HS-27A (cell line): ENCODE measurements around the gene PPM1H.
"Not testable (repeated sequence)": the region's sequence is repeated elsewhere in the genome, so short reads cannot be mapped to it uniquely, and the experiment has no call there.

ENCODE experiments used
- DNase-seq: peaks from one replicate; pipeline ENCODE4 v3.0.0-alpha.2; 2012; ENCODE audit warnings: low read depth, missing footprints

PPM1H gene

DNA sequence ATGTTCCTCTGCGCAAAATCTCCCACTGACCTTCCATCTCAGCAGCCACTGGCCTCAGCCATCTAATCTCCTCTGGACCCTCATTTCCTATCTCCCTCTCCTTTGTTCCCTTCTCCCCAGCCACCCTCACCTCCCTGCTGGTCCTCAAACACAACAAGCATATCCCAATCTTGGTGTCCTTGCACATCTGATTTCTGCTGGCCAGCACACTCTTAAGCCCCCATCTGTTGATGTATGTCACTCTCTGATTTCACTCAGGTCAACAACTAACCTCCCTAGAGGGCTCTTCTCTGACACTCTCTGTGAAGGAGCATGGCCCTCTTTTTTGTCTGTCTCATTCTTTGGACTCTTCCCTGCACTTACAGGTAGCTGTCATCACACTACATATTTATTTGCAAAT lies 25.6 kb downstream of the PPM1H start:
- no peak for DNase-seq

DNA sequence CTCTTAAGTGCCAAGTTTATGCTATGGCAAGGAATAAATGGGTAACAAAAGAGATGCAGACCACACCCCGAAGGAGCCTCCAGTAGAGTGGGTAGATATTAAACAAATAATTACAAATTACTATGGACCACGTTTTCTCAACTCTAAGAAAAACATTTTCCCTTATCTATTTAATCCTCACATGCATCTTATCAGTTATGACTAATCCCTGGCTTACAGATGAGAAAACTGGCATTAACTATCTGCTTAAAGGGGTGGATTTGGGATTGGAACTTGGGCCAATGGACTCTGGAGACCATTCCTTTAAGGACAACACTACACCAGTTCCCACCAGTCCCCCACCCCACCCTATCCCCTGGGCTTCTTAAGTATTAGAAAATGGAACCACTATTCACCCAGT lies 26.3 kb downstream of the PPM1H start:
- DNase-seq: no peak

DNA sequence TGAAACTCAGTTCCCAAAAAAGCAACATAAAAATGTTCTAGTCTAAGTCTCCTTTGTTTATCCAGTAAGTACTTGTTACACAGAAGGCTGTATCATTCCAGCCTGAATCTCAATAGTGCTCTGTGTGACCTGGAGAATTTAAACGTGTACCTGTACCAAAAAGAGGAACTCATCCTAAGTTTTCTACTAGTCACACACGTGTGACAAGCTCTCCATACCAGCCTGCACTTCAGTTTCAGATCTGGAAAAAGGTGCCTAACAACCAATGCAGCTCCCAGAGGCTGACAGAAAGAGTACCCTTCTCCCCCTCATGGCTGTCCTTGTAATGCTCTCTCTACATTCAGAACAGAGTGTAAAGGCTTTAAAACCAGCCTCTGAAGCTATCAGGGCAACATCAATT lies 27.4 kb downstream of the PPM1H start:
- DNase-seq: no peak

GRCh38 chr12:62907078-62907477 lies 27.9 kb downstream of the PPM1H start:
- no peak for DNase-seq

DNA sequence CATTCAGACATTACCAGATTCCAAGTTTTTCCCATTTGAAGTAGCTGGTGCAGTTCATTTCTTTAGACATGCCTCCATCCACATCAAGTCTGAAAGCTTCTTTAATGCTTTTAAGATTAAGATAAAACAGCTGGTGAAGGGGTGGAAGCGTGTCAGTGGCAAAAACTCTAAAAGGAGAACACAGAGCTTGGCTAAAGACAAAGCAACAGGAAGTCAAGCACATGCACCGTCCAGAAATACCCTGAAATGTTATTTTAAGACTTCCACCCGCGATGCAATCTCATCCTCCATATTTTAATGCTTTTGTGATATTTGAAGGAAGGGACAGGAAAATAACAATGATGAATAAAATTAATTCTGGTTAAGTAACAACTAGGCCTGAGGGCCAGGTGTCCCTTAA lies 31.8 kb downstream of the PPM1H start:
- no peak for DNase-seq

DNA sequence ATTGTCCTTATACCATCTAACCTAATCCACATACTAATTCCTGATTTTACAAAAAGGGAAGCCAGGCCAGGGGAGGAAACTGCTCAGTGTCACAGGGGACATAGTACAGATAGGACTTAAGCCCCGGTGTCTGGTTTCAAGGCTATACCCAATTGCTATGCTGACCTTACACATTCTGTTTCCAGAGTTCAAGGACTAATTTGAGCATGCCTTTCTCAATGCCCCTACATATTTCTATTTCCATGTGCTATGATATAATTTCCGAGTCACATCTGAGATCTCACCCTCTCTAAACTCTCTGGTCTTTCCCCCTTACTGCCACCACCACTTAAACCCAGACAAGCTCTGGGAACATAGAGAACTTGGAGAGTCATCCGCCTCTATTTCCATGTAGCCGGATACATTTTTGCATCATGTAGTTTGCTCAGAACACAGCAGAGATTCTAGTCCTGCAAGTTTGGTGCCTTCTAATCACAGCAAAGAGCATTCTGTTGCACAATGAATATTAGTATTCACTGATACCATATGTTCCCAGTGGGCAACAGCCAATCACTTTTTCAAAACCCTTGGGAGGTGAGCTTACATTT lies 34.2 kb downstream of the PPM1H start:
- DNase-seq: no peak

DNA sequence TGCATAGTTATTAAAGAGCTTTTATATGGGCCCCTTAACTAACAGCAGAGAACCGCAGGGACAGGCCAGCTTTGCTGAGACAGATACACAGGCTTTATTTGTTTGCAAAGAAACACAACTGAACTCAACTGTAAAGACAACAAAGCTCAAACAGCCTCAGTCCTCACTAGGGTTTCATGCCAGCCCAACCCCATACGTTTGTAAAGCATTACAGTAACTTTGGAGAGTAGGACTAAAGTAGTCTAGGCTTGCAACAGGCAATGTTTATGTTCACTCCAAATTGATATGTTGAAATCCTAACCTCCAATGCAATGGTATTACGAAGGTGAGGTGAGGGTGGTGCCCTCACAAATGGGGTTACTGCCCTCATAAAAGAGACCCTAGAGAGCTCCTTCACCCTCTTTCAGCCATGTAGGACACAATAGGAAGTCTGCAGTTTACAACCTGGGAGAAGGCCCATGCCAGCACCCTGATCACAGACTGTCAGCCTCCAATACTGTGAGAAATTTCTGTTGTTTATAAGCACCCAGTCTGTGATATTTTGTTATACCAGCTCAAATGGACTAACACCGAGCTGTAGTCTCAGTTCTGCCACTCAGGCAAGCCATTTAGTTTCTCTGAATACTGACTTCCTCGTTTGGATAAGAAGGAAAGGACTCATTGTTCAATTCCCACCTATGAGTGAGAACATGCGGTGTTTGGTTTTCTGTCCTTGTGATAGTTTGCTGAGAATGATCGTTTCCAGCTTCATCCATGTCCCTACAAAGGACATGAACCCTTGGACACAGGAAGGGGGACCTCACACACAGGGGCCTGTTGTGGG lies 35.2 kb downstream of the PPM1H start:
- no peak for DNase-seq

DNA sequence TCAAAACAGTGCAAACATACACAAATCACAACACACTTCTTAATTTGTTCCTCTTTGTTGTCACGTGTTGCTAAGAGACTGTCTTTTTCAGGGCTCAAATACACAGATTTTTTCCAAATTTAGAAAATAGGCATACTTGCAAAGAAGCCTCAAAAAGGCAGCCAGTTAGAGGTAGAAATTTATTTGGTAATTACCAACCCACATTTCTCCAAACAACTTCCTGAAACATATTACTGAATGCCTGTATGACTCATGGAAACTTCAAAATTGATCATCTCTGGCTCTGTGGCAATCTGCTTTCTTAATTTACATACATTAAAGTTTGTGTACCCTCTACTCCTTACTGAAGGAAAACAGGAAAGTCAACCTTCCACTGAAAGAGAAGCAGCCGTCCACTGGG lies 36.4 kb downstream of the PPM1H start:
- no peak for DNase-seq

DNA sequence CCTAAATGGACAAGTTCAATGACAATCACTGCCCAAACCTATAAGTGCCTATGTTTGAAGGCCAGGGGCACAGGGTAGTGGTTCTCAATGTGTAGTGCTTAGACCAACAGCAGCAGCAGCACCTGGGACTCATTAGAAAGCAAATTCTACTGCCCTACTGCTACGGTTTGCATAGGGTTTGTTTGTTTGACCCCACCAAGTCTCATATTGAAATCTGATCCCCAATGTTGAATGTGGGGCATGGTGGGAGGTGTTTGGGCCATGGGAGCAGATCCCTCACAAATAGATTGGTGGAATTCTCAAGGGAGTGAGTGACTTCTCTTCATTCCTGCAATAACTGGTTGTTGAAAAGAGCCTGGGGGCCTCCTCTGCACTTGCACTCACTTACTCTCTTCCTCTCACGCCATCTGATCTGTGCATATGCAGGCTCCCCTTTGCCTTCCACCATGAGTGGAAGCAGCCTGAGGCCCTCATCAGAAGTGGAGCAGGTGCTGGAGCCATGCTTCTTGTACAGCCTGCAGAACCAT lies 39.5 kb downstream of the PPM1H start:
- no peak for DNase-seq

GRCh38 chr12:62893276-62893675 lies 41.7 kb downstream of the PPM1H start:
- DNase-seq: no peak

- DNase-seq: no peak
Measured at GRCh38 chr12:62891805-62892549, 43.0 kb downstream of the PPM1H start.

DNA sequence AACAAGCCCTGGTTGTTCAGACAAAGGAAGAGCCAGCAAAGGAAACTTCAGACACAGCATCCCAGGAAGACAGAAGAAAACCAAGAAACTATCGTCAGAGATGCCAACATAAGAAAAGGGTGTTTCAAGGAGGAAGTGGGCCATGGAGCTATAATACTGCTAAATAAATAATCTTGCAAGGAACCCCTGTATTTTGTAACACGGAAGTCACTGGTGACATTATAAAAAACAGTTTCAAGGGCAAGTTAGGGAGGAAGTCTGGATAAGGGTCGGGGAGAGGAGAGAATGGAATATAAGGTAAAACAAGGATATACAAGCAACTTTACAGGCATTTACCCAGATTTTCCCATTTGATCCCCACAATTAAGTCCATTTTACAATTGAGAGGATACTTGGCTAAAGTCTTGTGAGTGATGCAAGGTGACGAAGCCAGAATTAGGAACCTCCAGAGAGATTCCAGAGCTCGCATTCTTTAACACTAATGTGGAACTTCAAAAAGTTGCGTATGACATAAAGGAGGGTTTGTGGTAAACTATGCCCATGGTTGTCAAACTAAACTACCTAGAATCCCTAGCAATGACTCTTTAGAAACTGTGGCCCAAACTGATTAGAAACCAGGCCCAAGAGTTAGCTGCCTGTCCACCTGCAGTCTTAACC lies 46.4 kb downstream of the PPM1H start:
- no peak for DNase-seq

DNA sequence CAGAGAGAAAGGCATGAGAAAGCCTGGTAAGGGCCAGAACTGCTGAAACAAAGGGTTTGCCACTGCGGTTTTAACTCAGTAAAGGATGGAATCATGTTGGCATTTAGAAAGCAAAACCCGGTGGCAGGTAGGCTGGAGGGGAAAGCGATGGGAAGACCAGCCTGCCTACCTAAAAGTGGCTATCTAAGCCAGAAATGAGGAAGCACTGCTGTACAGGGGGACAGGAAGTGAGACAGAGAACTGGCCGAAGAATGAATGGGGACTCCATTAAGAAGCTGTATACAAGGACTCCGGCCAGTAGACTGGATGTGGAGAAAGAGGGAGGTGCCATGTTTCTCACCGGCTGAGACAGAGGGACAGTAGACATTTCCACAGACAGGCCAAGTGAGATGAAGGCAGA lies 48.2 kb downstream of the PPM1H start:
- DNase-seq: no peak

DNA sequence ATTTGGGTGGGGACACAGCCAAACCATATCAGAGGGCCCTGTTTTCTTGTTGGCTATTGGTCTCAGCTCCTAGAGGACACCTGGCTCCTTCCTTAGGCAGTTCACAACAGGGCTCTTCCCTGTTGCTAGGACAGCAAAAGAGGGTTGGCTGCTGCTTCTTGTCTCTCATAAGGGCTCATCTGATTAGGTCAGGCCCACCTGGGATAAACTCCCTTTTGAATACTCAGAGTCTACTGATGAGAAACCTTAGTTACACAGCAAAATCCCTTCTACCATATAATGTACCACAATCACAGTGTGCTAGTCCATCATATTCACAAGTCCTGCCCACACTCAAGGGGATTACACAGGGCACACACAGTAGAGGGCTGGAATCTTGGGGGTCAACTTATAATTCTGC lies 49.7 kb downstream of the PPM1H start:
- DNase-seq: no peak

DNA sequence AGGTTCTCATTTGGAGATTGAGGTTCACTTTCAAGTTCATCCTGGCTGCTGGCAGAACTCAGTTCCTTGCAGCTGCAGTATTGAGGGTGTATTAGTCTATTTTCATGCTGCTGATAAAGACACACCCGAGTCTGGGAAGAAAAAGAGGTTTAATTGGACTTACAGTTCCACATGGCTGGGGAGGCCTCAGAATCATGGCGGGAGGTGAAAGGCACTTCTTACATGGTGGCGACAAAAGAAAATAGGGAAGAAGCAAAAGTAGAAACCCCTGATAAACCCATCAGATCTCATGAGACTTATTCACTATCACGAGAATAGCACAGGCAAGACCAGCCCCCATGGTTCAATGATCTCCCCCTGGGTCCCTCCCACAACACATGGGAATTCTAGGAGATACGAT lies 50.1 kb downstream of the PPM1H start:
- not testable (repeated sequence) for DNase-seq

DNA sequence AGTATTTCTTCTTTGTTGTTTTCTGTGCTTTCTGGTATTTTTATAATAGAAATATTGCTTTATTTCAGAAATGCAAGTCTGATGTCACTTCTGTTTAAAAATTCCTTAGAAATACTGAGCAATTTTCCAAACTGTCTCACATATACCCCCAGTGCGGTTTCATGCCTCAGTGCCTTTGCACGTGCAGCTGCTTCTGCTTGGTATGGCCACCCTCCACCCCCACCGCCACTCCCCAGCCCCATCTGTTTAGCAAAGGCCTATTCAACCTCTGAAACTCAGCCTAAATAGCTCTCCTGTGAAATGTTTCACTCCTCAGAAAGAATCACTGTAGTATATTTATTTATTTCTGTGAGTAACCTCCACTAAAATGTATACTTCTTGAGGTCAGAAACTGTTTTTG lies 52.3 kb downstream of the PPM1H start:
- no peak for DNase-seq

GRCh38 chr12:62882140-62882539 lies 52.8 kb downstream of the PPM1H start:
- no peak for DNase-seq

- DNase-seq: no peak
Measured at GRCh38 chr12:62879691-62880090, 55.3 kb downstream of the PPM1H start.

GRCh38 chr12:62879228-62879627 lies 55.7 kb downstream of the PPM1H start:
- DNase-seq: not testable (repeated sequence)

DNA sequence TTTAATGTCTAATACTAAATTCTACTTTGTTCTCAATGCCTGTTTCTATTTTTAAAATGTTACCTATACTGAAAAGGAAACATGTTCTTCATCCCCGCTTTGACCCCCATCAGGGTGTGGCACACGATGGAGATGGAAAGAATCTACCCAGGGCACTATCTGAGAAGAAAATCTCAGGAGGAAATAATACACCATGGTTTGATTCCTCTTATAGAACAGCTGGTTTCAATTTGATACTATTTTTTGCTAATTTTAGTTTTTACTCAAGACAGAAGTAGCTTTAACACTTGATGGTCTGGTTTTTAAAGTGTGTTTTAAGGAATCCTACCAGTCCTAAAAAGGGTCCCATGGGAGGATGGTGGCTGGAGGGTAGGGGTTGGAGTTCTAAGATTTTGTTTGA lies 56.7 kb downstream of the PPM1H start:
- no peak for DNase-seq

- DNase-seq: no peak
Measured at GRCh38 chr12:62876938-62877548, 57.9 kb downstream of the PPM1H start.
